Ureter (tissue), 1 donor: ENCODE measurements around the gene DCC. TPM values are rescaled to one million over a fixed set of nuclear protein-coding genes. Genes with fewer than 3 reads are reported as not detected.
"Not testable (repeated sequence)": the region's sequence is repeated elsewhere in the genome, so short reads cannot be mapped to it uniquely, and the experiment has no call there.

Experiments
- DNase-seq: peaks from one replicate; pipeline ENCODE4 v3.0.0-alpha.2; 2020; ENCODE audit warnings: low spot score
- total RNA-seq: library from RNA; stranded (reverse); gene quantifications from one replicate; pipeline ENCODE4 v1.2.4, GENCODE V29; 2023
- donor health status: DM: yes; HTN: yes; CAD: no.

The DCC gene
- total RNA-seq, 1 donor from 2014 or later = 4.4 TPM

GRCh38 chr18:53496028-53496427 is 1156.0 kb downstream of the DCC start:
- DNase-seq = no peak

- no peak for DNase-seq
Measured at GRCh38 chr18:53503914-53504441, 1164.0 kb downstream of the DCC start.

DNA sequence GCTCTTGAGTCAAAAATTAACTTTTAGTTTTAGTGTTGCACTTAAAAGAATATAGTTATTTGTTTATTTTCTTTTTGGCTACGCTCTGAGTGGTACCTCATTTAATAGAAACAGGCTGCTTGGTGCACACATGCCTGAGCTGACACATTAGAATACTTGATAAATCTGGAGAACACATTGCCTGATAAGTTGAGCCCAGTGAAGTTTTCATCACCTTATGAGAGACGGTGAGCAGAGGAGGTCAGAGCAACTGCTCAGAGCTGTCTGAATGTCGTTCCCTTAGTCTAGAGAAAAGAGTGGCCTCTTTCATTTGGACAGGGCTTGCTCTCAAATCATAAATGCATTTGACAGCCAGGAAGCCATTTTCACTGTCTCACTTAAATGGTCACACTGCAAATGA is 1168.5 kb downstream of the DCC start:
- no peak for DNase-seq

DNA sequence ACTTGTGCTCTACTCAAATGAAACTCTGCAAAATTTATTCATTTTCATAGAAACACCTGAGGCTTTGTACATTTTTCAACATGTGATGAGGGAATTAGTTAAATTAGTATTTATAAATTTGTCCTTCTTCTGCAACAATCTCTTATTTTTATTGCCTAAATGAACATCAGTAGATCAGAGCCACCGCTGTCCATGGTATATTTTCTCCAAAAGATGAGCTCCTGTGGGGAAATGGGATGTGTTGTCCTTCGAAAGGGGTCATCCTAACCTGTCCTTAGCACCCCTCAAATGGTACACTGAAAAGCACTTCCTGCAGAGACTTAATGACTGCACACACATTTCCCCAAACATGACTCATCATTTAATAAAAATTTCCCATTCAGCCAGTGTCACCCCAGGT is 1169.9 kb downstream of the DCC start:
- DNase-seq = no peak

GRCh38 chr18:53511725-53512124 is 1171.7 kb downstream of the DCC start:
- not testable (repeated sequence) for DNase-seq

GRCh38 chr18:53521068-53521467 is 1181.1 kb downstream of the DCC start:
- no peak for DNase-seq

GRCh38 chr18:53526101-53526870 is 1186.3 kb downstream of the DCC start:
- DNase-seq = no peak

DNA sequence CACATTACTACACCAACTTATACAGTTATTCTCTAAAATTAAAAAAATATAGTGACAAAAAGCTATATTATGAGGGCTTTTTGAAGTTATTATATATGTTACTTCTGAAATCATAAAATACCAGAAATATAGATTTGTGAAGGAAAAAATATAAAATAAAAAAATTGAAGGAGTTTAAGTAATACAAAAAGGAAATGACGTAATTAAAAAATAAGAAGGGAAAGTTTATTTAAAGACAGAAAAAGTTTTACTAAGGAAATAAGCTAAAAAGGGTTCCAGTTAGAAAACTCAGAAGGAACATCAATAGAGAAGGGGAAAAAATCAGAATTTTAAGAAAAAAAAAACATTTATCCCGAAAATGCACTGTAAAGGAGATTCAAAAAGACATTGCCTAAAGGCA is 1187.4 kb downstream of the DCC start:
- DNase-seq = no peak

GRCh38 chr18:53531187-53531586 is 1191.2 kb downstream of the DCC start:
- DNase-seq = no peak

DNA sequence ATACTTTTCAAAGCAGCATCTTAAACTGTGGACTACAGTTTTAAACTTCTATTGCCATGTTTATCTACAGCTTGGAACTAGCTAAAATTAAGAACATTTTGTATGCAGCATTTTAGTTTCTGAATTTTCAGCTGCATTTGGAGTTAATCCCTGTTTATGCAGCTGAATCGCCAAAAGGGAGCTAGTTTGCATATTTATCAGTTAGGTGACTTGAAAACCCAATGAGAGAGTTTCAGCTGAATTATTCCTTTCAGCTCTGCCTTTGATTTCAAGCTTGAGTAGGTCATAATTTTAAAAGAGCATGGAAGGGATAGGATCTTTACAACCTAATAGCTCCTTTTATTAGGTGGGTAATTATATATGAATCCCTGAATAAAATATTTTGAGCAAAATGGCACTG is 1191.9 kb downstream of the DCC start:
- no peak for DNase-seq

- no peak for DNase-seq
Measured at GRCh38 chr18:53534203-53534602, 1194.2 kb downstream of the DCC start.

- DNase-seq = no peak
Measured at GRCh38 chr18:53534695-53535094, 1194.7 kb downstream of the DCC start.

- no peak for DNase-seq
Measured at GRCh38 chr18:53536908-53537307, 1196.9 kb downstream of the DCC start.

DNA sequence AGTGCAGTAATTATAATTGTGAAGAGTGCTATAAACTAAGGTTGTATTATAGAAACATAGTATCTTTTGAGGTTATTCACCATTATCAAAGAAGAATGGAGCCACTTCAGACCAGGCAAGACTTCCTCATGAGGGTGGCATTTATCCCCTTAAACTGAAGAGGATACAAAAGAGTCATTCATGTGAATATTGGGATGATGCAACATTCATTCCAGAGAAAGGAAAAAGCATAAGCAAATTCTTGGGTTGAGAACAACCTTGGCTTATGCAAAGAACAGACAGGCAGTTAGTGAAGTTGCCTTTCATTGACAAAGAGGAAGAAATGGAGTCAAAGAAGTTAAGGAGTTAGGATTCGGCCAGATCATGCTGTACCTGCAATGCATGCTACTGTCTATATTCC is 1201.9 kb downstream of the DCC start:
- DNase-seq = no peak

GRCh38 chr18:53543711-53544110 is 1203.7 kb downstream of the DCC start:
- DNase-seq = no peak

DNA sequence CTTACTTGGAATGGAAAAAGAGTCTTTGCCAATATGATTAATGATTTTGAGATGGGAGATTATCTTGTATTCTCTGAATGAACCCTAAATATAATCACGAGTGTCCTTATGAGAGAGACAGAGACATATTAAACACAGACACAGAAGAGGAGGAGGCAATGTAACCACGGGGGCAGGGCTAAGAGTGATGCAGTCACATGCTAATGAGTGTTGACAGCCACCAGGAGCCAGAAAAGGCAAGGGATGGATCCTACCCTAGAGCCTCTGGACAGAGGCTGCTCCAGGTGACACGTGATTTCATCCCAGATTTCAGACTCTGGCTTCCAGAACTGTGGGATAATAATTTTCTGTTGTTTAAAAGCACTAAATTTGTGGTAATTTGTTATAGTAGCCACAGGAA is 1204.9 kb downstream of the DCC start:
- DNase-seq = no peak

GRCh38 chr18:53551868-53552426 is 1212.0 kb downstream of the DCC start:
- DNase-seq = no peak

- no peak for DNase-seq
Measured at GRCh38 chr18:53553030-53553429, 1213.0 kb downstream of the DCC start.

- no peak for DNase-seq
Measured at GRCh38 chr18:53556450-53556849, 1216.5 kb downstream of the DCC start.

GRCh38 chr18:53560546-53560945 is 1220.5 kb downstream of the DCC start:
- no peak for DNase-seq

DNA sequence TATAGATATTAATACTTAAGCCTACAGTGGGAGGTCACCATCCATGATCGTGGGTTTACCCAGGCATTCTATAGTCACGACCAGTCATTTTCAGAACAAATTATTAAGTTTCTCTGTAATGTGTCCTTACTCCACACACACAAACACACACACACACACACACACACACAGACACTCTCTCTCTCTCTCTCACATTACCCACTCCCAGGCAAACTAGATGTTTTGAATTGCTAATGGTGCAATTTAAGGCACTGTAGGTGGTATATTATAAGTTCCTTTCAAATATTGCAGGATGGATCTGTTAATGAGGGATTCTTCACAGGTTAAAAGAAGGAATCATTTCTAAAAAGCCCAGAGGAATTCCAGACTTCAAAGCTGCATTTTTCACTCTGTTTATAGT is 1226.6 kb downstream of the DCC start:
- no peak for DNase-seq

- no peak for DNase-seq
Measured at GRCh38 chr18:53567929-53568574, 1228.1 kb downstream of the DCC start.
